PC-3 (cell line): Measurements from ENCODE around the gene SEPTIN5.

ENCODE experiments used
- CTCF ChIP-seq: fragments of 300-600 bp; sonication (generic); conservative IDR thresholded peaks from 2 replicates; pipeline ENCODE4 v1.5.1; 2017; ENCODE audit warnings: antibody characterized with exemption, low read depth, mild to moderate bottlenecking, low read length
- EZH2 ChIP-seq: fragments of 300-600 bp; sonication (generic); IDR thresholded peaks from one replicate; pipeline ENCODE4 v1.6.1; 2017; ENCODE audit warnings: antibody characterized with exemption, mild to moderate bottlenecking, low read length; ENCODE audit not compliant: unreplicated experiment

GRCh38 chr22:19715188-19715930 is 1.1 kb downstream of the SEPTIN5 start:
- TF ChIP-seq CTCF (no peak), EZH2 (no peak)
